ENCODE measurements around the gene PLEKHJ1. TPM values are rescaled to one million over a fixed set of nuclear protein-coding genes. Genes with fewer than 3 reads are reported as not detected.
A peak's percentile ranks its signal among the peaks of the same experiment; 100 is the strongest.

Gene PLEKHJ1
- total and polyA plus RNA-seq, 2 of the 13 experiments (the other 11 are each of a cell fraction or from before 2014, with no cell fraction given), result 70.5 to 130 TPM

DNA sequence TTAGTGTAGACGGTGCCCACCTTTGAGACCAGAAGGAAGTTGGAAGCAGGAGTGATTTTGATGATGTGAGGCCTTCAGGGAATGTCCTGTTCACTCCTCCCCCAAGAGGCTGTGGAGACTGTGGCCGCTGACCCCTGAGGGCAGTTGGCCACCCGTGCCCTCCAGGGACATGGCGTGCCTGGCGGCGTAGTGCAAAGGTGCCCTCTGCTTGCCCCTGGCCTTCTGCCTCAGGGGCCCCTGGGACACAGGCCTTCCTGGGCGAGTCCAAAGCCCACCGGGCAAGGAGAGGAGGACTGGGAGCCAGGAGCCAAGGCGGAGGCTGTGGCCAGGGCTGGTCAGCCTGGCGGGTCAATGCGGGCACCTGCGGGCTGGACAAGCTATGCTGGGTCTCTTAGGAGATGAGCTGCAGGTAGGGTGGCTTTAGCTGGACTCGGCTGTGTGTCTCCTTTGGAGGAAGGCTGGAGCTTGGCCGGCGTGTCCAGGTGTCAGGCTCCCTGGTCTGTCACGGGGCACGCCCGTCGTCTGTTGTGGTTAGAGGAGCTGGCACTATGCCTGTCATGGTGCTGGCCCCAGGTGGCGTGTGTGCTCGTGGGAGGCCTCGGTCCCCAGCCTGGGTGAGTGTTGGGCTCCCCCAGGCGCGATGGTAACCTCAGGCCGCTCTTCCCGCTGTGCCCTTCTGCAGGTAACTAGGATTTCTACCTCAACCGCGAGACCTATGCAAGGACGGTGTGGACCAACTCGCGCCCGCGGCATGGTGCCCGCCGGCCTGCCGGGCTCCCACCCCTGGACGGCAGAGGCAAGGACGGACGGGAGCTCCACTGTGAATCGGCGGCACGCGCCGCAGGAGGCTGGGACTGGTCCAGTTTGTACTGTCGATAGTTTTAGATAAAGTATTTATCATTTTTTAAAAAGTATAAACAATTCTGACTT lies 6.8 kb downstream of the PLEKHJ1 start:
- H2AFZ ChIP-seq (ENCODE audit: low read length), result no peak overlapping the region
- no peak overlapping the region for H3K27ac ChIP-seq (ENCODE audit: extremely low read length, insufficient read depth, low read length)
- peaks cover 34 to 52% of the 10 kb centered on the region in 2 experiments; a peak in 4 of 5 replicates for H3K36me3 ChIP-seq (replicated peaks in 1 of 2; ENCODE audit: control insufficient read depth in 1 of 2, insufficient read depth in 2 of 2, low read length in 2 of 2)
- DNase-seq (ENCODE audit: low spot score) (no peak), ATAC-seq (no peak), FAIRE-seq (no peak)
- no peak overlapping the region for H3K9ac ChIP-seq (ENCODE audit: insufficient read depth, low read depth, low read length)
- CTCF ChIA-PET (ENCODE audit: low intra/inter-chr PET ratio, low total read pairs), result no interaction called here
- H3K4me1 ChIP-seq (ENCODE audit: insufficient read depth, low read length), result peaks cover 19% of the 10 kb centered on the region
- H4K20me1 ChIP-seq (ENCODE audit: insufficient read depth, low read length), result 0 out of 2 replicates have a peak, but pooled peaks cover 3% of the 10 kb centered on the region
- no peak overlapping the region for H3K4me2 ChIP-seq (ENCODE audit: low read depth, low read length)
- no peaks in the 10 kb centered on the region for H3K27me3 ChIP-seq (ENCODE audit: control insufficient read depth in 1 of 2, insufficient read depth in 2 of 2, low read length in 2 of 2)
- H3K4me3 ChIP-seq (replicated peaks in 1 of 3; ENCODE audit: insufficient read depth in 1 of 3, low read depth in 2 of 3, low read length in 3 of 3), result no peak overlapping the region
- WGBS (ENCODE audit: low lambda C conversion rate), result 98% methylated on average over 24 of the region's 45 CpGs
- no peaks in the 10 kb centered on the region for H3K9me3 ChIP-seq (ENCODE audit: low read length)
- intact Hi-C loops (cut with micrococcal nuclease; ENCODE audit: unreplicated experiment) (loop anchor here (10.0 kb wide), 2 partner anchors 75 to 85 kb away; partner anchors contain the start of gene AP3D1), in situ Hi-C loops (cut with HindIII; ENCODE audit: extremely low pct_ligation_motif_present, low pct_unique_long_range_greater_than_20kb) (loop anchor here (10.0 kb wide), 1 partner anchor 85 kb away; no protein-coding TSS in a partner anchor)
- no TSS peak for BruUV-seq (replicated peaks)
- POLR2A ChIA-PET, result interaction anchor here (1.0 kb wide), 1 partner anchor 17 kb away, joined by 3 read pairs; no protein-coding TSS in a partner anchor
- no peaks in the 10 kb centered on the region for H3K79me2 ChIP-seq (ENCODE audit: insufficient read depth, low read length)
- TF ChIP-seq, protein P1, sequence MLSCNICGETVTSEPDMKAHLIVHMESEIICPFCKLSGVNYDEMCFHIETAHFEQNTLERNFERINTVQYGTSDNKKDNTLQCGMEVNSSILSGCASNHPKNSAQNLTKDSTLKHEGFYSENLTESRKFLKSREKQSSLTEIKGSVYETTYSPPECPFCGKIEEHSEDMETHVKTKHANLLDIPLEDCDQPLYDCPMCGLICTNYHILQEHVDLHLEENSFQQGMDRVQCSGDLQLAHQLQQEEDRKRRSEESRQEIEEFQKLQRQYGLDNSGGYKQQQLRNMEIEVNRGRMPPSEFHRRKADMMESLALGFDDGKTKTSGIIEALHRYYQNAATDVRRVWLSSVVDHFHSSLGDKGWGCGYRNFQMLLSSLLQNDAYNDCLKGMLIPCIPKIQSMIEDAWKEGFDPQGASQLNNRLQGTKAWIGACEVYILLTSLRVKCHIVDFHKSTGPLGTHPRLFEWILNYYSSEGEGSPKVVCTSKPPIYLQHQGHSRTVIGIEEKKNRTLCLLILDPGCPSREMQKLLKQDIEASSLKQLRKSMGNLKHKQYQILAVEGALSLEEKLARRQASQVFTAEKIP (CRISPR knock-in tag; IDR thresholded peaks at IDR 0.05; ENCODE audit: borderline replicate concordance), result no peak
- TF ChIP-seq, protein P2, sequence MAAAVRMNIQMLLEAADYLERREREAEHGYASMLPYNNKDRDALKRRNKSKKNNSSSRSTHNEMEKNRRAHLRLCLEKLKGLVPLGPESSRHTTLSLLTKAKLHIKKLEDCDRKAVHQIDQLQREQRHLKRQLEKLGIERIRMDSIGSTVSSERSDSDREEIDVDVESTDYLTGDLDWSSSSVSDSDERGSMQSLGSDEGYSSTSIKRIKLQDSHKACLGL (CRISPR knock-in tag; IDR thresholded peaks at IDR 0.05), result no peak
- TF ChIP-seq ZBTB7A (CRISPR knock-in tag; IDR thresholded peaks at IDR 0.05) (no peak), ZNF317 (CRISPR knock-in tag; IDR thresholded peaks at IDR 0.05) (no peak), ZNF24 (IDR thresholded peaks at IDR 0.05) (no peak), CREB1 (IDR thresholded peaks at IDR 0.05) (no peak), CREB1 (CRISPR knock-in tag; IDR thresholded peaks at IDR 0.05) (no peak), AGO2 (optimal IDR thresholded peaks at IDR 0.05; ENCODE audit: low read depth, low read length) (peak; percentile 77), POLR2A (IDR thresholded peaks at IDR 0.05; ENCODE audit: insufficient read depth in 1 of 2, low read depth in 2 of 2, low read length in 2 of 2) (peak in 1 of 2 experiments; percentile 24; a peak in 1 of 4 replicates), ARNT (IDR thresholded peaks at IDR 0.05) (no peak), ZNF260 (CRISPR knock-in tag; IDR thresholded peaks at IDR 0.05; ENCODE audit: borderline replicate concordance, low read depth) (no peak), TBP (CRISPR knock-in tag; IDR thresholded peaks at IDR 0.05) (no peak), HNF4G (IDR thresholded peaks at IDR 0.05; ENCODE audit: borderline replicate concordance, low read depth, low read length) (no peak), HNF4G (CRISPR knock-in tag; IDR thresholded peaks at IDR 0.05; ENCODE audit: borderline replicate concordance, low read depth) (no peak), NR2F2 (IDR thresholded peaks at IDR 0.05; ENCODE audit: borderline replicate concordance, low read depth) (no peak), ZNF737 (CRISPR knock-in tag; IDR thresholded peaks at IDR 0.05; ENCODE audit: borderline replicate concordance) (no peak)
- TF ChIP-seq, protein P3, sequence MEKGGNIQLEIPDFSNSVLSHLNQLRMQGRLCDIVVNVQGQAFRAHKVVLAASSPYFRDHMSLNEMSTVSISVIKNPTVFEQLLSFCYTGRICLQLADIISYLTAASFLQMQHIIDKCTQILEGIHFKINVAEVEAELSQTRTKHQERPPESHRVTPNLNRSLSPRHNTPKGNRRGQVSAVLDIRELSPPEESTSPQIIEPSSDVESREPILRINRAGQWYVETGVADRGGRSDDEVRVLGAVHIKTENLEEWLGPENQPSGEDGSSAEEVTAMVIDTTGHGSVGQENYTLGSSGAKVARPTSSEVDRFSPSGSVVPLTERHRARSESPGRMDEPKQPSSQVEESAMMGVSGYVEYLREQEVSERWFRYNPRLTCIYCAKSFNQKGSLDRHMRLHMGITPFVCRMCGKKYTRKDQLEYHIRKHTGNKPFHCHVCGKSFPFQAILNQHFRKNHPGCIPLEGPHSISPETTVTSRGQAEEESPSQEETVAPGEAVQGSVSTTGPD (CRISPR knock-in tag; IDR thresholded peaks at IDR 0.05), result no peak
